ENCODE measurements around the gene FAM193B. TPM values are rescaled to one million over a fixed set of nuclear protein-coding genes. Genes with fewer than 3 reads are reported as not detected.

Gene FAM193B
- total and polyA plus RNA-seq, 7 experiments from 2014 or later = 4.1 to 275 (median 157) TPM

DNA sequence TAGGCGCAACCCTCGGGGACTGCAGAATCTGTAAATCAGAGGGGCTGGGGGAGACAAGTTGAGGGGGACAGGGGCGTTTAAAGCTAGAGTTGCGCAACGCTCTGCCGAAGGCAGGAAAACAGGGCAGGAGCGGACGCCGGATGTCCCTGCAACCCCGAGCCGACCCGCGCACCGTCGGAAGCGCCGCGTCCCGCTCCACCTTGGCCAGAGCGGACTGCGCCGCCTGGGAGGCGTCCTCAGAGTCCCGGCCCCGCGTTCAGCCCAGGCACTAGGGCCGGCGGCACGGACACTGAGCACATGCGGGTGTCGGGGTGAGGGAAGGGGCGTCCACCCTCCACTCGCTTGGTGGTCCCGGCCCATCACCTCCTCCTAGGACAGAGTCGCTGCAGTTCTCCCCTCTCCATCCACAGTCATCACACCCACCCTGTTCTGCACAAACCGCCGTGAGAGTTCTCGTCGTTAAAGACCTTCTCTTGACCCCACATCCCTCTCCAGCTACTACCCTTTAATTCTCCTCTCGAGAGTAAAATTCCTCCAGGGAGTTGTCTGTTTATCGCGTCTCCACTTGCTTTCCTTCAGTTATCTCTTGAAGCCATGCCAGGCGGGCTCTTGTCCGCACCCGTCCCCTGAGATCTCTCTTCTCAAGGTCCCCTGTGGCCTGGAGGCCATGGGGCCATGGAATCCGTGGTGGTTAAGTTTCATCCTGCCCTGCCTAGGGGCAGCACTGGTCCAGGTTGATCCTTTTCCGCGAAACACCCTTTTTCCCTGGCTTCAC lies 56.2 kb downstream of the FAM193B start:
- DNase-seq = peak in 1 of 9 donors; percentile 49
- H3K27ac Mint-ChIP-seq = peak overlapping the region; percentile 28 to 77 (median 66)
- Histone ChIP-seq H3K27ac (ENCODE audit: low read depth, low read length) (peak overlapping the region; percentile 61), H3K4me1 (ENCODE audit: control insufficient read depth in 2 of 2, insufficient read depth in 2 of 2, low read length in 2 of 2) (peaks cover 7 to 10% of the 10 kb centered on the region in 2 donors), H3K36me3 (ENCODE audit: control insufficient read depth in 2 of 3, insufficient read depth in 3 of 3, low read length in 3 of 3) (no peaks in the 10 kb centered on the region), H3K9me3 (ENCODE audit: control insufficient read depth in 2 of 3, low read length in 3 of 3) (no peaks in the 10 kb centered on the region), H3K4me3 (ENCODE audit: low read length) (peak overlapping the region; percentile 77), H3K27me3 (ENCODE audit: control insufficient read depth in 2 of 2, insufficient read depth in 2 of 2, low read length in 2 of 2) (no peaks in the 10 kb centered on the region)
- peaks cover 21 to 39% (median 28%) of the 10 kb centered on the region in 7 donors for H3K4me1 Mint-ChIP-seq
- intact Hi-C loops (cut with micrococcal nuclease) = loop anchor here in 1 of 2 donors (5.0 kb wide), 2 partner anchors 366 to 386 kb away; partner anchors contain the start of gene NSD1
- H3K9me3 Mint-ChIP-seq = peaks cover 0 to 3% (median 0%) of the 10 kb centered on the region in 11 donors
- no peak for ATAC-seq
- ChIA-PET CTCF (interaction anchor here (0.7 to 7.1 kb wide), 5 partner anchors 43 to 384 kb away, joined by 3 to 77 read pairs (median 9); no protein-coding TSS in a partner anchor), POLR2A (interaction anchor here (1.0 to 2.1 kb wide), 10 partner anchors 18 to 108 kb away, joined by 3 to 5 read pairs (median 4); partner anchors contain the start of genes DDX41 and GRK6)
- peak overlapping the region; percentile 77 to 90 (median 84) for H3K4me3 Mint-ChIP-seq
- peaks cover 0 to 24% (median 0%) of the 10 kb centered on the region in 5 donors for H3K27me3 Mint-ChIP-seq
- H3K36me3 Mint-ChIP-seq = no peaks in the 10 kb centered on the region

DNA sequence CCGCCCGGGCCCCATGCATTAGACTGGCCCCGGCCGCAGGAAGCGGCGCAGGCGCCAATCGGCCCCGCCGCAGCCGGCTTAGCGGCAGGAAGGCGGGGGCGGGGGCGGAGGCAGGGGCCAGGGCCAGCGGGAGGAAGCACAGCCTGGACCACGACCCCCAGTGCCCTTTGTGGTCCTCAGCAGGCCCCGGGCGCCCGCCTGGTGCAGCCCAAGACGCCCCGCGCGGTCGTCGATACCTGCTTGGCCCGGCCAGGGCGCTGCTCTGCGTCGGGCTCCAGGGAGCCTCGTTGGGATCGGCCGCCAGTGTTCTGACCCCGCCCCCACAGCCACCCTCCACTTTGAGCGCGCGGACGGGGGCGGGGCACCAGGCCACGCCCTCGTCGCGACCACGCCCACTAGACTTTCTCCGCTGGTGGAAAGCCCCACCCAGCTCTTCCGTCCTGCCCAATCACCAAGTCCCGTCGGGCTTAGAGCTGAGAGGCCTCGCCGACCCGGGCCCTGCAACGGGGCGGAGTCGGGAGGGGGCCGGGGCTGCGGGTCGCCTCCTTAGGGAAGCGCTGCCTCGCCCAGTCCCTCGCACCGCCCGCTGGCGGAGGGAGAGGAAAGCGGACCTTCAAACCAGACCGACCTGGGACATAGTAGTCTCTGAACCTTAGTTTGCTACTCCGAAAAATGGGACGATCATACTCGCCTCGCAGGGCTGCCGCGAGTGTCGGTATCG lies 56.9 kb downstream of the FAM193B start, which contains the start of gene PDLIM7:
PDLIM7 (minus strand) TSS at position 313 of the 721 bp plus-strand sequence. CDS start 1,092 bp downstream, outside the sequence.
- DNase-seq (peak; percentile 88 to 97 (median 92)), ATAC-seq (peak; percentile 92)
- no peaks in the 10 kb centered on the region for H3K9me3 ChIP-seq (ENCODE audit: control insufficient read depth in 2 of 3, low read length in 3 of 3)
- Mint-ChIP-seq H3K27ac (peak within 1 kb of the TSS; percentile 28 to 77 (median 66)), H3K4me1 (peaks cover 24 to 44% (median 28%) of the 10 kb centered on the region in 7 donors), H3K9me3 (peaks cover 0 to 1% (median 0%) of the 10 kb centered on the region in 11 donors), H3K36me3 (peaks cover 0 to 5% (median 0%) of the 10 kb centered on the region in 5 donors), H3K27me3 (peaks cover 0 to 24% (median 0%) of the 10 kb centered on the region in 5 donors), H3K4me3 (peak within 1 kb of the TSS; percentile 77 to 90 (median 84))
- H3K27ac ChIP-seq (ENCODE audit: low read depth, low read length) = peak within 1 kb of the TSS; percentile 61
- CTCF ChIA-PET = interaction anchor here (0.6 to 7.1 kb wide), 6 partner anchors 42 to 188 kb away, joined by 3 to 77 read pairs (median 6); no protein-coding TSS in a partner anchor
- H3K4me3 ChIP-seq (ENCODE audit: low read length) = peak within 1 kb of the TSS; percentile 77
- no peaks in the 10 kb centered on the region for H3K27me3 ChIP-seq (ENCODE audit: control insufficient read depth in 2 of 2, insufficient read depth in 2 of 2, low read length in 2 of 2)
- intact Hi-C loops (cut with micrococcal nuclease) = loop anchor here (1.0 to 5.0 kb wide), 16 partner anchors 18 to 385 kb away; partner anchors contain the start of genes DBN1 (in 2 of the 2), GRK6 (in 2 of the 2), FAM193B (in 1 of the 2) and MXD3 (in 1 of the 2)
- H3K4me1 ChIP-seq (ENCODE audit: control insufficient read depth in 2 of 2, insufficient read depth in 2 of 2, low read length in 2 of 2) = peaks cover 7 to 10% of the 10 kb centered on the region in 2 donors
- peaks cover 0 to 2% (median 0%) of the 10 kb centered on the region in 3 experiments for H3K36me3 ChIP-seq (ENCODE audit: control insufficient read depth in 2 of 3, insufficient read depth in 3 of 3, low read length in 3 of 3)
- POLR2A ChIA-PET = interaction anchor here (0.6 to 2.1 kb wide), 13 partner anchors 18 to 146 kb away, joined by 3 to 5 read pairs (median 4); partner anchors contain the start of genes DDX41, GRK6 and LMAN2

DNA sequence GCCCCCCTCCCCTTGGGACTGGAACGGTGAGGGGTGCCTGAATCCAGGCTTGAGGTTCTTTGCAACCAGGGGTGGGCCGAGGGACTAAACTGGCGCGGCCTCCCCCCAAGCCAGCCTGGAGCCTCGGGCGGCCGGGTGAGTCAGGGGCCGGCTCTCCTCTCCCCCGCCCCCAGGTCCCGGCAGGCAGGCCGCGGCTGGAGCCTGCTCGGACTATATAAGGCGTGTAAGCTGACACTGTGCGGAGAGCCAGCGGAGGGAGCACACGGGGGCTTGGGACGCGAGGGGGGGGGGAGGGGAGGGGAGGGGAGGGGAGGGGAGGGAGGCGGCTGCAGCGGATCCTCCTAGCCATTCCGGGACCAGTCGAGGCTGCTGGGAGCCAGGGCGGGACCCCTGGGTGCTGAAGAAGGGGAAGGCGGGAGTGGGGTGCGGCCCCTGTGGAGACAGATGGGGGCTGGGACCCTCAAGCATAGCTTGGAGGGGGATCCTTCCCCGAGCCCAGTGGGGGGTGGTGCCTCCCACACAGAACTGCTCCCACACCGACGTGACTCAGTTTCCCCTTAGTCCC lies 57.6 kb downstream of the FAM193B start:
- ATAC-seq (no peak), DNase-seq (no peak)
- Histone ChIP-seq H3K4me1 (ENCODE audit: control insufficient read depth in 2 of 2, insufficient read depth in 2 of 2, low read length in 2 of 2) (peaks cover 7 to 10% of the 10 kb centered on the region in 2 donors), H3K4me3 (ENCODE audit: low read length) (peak overlapping the region; percentile 77), H3K27me3 (ENCODE audit: control insufficient read depth in 2 of 2, insufficient read depth in 2 of 2, low read length in 2 of 2) (no peaks in the 10 kb centered on the region), H3K27ac (ENCODE audit: low read depth, low read length) (peak overlapping the region; percentile 61), H3K9me3 (ENCODE audit: control insufficient read depth in 2 of 3, low read length in 3 of 3) (no peaks in the 10 kb centered on the region), H3K36me3 (ENCODE audit: control insufficient read depth in 2 of 3, insufficient read depth in 3 of 3, low read length in 3 of 3) (peaks cover 0 to 3% (median 0%) of the 10 kb centered on the region in 3 experiments)
- H3K4me3 Mint-ChIP-seq = peak overlapping the region in 8 of 10 donors; percentile 21 to 85 (median 76)
- CTCF ChIA-PET = interaction anchor here (0.6 to 7.1 kb wide), 6 partner anchors 42 to 187 kb away, joined by 3 to 77 read pairs (median 6); no protein-coding TSS in a partner anchor
- intact Hi-C loops (cut with micrococcal nuclease) = loop anchor here (1.0 to 5.0 kb wide), 16 partner anchors 18 to 385 kb away; partner anchors contain the start of genes DBN1 (in 2 of the 2), GRK6 (in 2 of the 2), FAM193B (in 1 of the 2) and MXD3 (in 1 of the 2)
- H3K36me3 Mint-ChIP-seq = peaks cover 0 to 5% (median 0%) of the 10 kb centered on the region in 5 donors
- H3K27ac Mint-ChIP-seq = peak overlapping the region in 1 of 9 donors; percentile 66
- H3K27me3 Mint-ChIP-seq = peaks cover 0 to 24% (median 0%) of the 10 kb centered on the region in 5 donors
- POLR2A ChIA-PET = interaction anchor here (0.6 to 2.1 kb wide), 11 partner anchors 18 to 145 kb away, joined by 3 to 5 read pairs (median 4); partner anchors contain the start of genes DDX41, GRK6 and LMAN2
- H3K4me1 Mint-ChIP-seq = peaks cover 21 to 44% (median 28%) of the 10 kb centered on the region in 7 donors
- peaks cover 0 to 1% (median 0%) of the 10 kb centered on the region in 11 donors for H3K9me3 Mint-ChIP-seq

GRCh38 chr5:177496070-177496726 lies 58.2 kb downstream of the FAM193B start:
- POLR2A ChIA-PET = no interaction called here
- Histone ChIP-seq H3K27ac (ENCODE audit: low read depth, low read length) (no peak overlapping the region), H3K4me3 (ENCODE audit: low read length) (no peak overlapping the region), H3K27me3 (ENCODE audit: control insufficient read depth in 2 of 2, insufficient read depth in 2 of 2, low read length in 2 of 2) (no peaks in the 10 kb centered on the region), H3K4me1 (ENCODE audit: control insufficient read depth in 2 of 2, insufficient read depth in 2 of 2, low read length in 2 of 2) (peaks cover 7 to 10% of the 10 kb centered on the region in 2 donors), H3K36me3 (ENCODE audit: control insufficient read depth in 2 of 3, insufficient read depth in 3 of 3, low read length in 3 of 3) (peaks cover 0 to 3% (median 0%) of the 10 kb centered on the region in 3 experiments), H3K9me3 (ENCODE audit: control insufficient read depth in 2 of 3, low read length in 3 of 3) (no peaks in the 10 kb centered on the region)
- ATAC-seq (no peak), DNase-seq (no peak)
- peaks cover 21 to 44% (median 28%) of the 10 kb centered on the region in 7 donors for H3K4me1 Mint-ChIP-seq
- peak overlapping the region in 7 of 10 donors; percentile 21 to 79 (median 66) for H3K4me3 Mint-ChIP-seq
- peaks cover 0 to 5% (median 0%) of the 10 kb centered on the region in 5 donors for H3K36me3 Mint-ChIP-seq
- peak overlapping the region in 3 of 9 donors; percentile 38 to 66 (median 41) for H3K27ac Mint-ChIP-seq
- peaks cover 0 to 24% (median 0%) of the 10 kb centered on the region in 5 donors for H3K27me3 Mint-ChIP-seq
- intact Hi-C loops (cut with micrococcal nuclease) = loop anchor here in 1 of 2 donors (2.0 to 5.0 kb wide), 4 partner anchors 23 to 384 kb away; partner anchors contain the start of genes DBN1, MXD3 and NSD1
- CTCF ChIA-PET = interaction anchor here (1.4 to 2.9 kb wide), 2 partner anchors 93 to 106 kb away, joined by 4 to 11 read pairs; no protein-coding TSS in a partner anchor
- H3K9me3 Mint-ChIP-seq = peaks cover 0 to 1% (median 0%) of the 10 kb centered on the region in 11 donors

Measured in naive thymus-derived CD4-positive, alpha-beta T cell (primary cell).